ENCODE data around the gene SH3BGR.

The SH3BGR gene

DNA sequence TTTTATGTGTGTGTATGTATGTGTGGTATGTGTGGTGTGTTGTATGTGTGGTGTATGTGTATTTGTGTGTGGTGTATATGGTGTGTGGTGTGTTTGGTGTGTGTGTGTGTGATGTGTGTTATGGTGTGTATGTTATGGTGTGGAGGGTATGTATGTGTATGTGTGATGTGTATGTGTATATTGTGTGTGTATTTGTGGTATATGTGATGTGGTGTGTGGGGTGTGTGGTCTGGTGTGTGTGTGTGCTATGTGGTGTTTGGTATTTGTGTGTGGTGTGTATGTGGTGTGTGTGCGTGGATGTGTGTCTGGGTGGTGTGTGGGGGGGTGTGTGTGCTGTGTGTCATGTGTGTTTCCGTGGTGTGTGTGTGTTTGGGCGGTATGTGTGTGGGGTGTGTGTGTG, 59.3 kb downstream of the SH3BGR start:
- no peak for DNase-seq

- no peak for DNase-seq
Observed at GRCh38 chr21:39513735-39514134, 62.0 kb downstream of the SH3BGR start.

DNA sequence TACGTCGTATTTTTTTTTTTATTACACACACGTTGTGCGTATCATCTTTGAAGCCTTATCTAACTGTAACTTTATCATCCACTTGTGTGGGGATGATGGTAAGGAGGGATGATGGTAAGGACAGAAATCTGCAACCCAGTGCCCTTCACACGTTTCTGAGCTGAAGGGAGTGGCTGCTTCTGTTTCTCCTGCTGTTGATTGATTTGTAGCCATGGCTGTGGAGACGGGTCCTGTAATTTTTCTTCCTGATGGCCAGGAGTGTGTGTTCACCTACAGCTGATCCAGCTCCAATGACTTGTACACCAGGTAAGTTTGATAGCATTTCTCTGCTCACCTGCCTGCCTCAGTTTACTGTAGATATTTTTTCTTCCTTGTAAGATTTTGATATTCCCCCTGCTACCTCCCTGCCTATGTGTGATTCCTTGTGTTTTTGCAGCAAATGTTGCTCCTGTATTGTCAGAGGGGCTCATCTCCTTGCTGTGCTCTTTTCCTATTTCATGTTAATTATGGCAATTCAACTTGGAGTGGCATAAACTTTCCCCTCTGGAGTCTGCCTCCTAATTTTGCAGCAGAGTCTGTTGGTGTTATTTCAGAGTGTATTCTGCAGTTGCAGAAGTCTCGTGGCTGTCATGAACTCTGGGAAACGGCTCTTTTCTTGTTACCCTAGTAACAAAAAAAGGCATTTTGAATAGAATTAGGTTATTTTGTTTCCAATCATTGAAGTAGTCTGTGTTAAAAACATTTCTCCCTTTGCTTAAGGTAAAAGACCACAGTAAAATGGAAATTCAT, 64.1 kb downstream of the SH3BGR start:
- DNase-seq: no peak

DNA sequence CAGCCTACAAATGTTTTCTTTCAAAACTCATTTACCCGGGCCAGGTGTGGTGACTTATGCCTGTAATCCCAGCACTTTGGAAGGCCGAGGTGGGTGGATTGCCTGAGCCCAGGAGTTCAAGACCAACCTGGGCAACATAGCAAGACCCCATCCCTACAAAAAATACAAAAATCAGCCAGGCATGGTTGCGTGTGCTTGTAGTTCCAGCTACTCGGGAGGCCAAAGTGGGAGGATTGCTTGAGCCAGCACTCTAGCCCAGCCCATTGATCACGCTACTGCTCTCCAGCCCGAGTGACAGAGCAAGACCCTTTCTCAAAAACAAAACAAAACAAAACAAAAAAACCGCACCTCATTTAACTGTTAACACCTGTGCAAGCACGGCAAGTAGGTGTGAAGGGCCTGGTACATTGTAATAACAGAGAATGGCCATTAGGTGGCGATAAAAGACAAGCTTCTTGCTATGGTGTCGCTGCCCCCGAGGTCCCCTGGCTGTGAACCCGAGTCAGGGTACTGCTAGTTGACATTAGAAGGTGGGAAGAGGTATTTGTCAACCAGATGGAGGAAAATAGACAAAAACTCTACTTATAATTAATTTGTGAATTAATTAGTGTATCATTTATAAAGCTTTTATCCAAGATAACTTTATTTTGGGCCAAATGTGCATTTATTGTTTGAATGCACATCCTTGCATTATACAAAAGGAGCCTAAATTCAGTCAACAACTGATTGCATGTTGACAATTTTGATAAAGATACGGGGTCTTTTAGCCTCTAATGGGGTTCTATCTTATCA, 66.5 kb downstream of the SH3BGR start:
- DNase-seq: peak in 25 of 56 donors; percentile 8 to 56 (median 18)

- DNase-seq: no peak
Observed at GRCh38 chr21:39518847-39519210, 67.1 kb downstream of the SH3BGR start.

- DNase-seq: no peak
Observed at GRCh38 chr21:39519835-39520234, 68.1 kb downstream of the SH3BGR start.

- peak in 5 of 56 donors; percentile 3 to 41 (median 11) for DNase-seq
Observed at GRCh38 chr21:39523399-39523798, 71.6 kb downstream of the SH3BGR start.

- DNase-seq: no peak
Observed at GRCh38 chr21:39523915-39524314, 72.1 kb downstream of the SH3BGR start.

DNA sequence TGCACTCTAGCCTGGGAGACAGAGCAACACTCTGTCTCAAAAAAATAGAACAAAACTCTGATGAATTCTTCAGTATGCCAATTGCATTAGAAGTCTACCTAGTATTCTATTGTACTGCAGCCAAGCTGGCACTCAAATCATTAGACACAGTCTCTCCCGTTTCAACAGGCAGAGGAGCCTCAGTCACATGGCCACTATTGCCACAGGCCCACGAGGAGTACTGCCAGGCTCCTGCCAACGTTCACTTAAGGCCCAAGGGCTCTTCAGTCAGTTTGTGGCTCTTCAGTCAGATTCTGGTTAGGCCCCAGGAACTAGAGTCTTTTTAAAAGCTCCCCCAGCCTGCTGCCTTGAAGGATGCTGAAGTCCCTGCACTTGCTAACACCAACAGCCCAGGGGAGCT, 73.4 kb downstream of the SH3BGR start:
- peak in 1 of 56 donors; percentile 5 for DNase-seq

- DNase-seq: no peak
Observed at GRCh38 chr21:39525601-39526000, 73.8 kb downstream of the SH3BGR start.

DNA sequence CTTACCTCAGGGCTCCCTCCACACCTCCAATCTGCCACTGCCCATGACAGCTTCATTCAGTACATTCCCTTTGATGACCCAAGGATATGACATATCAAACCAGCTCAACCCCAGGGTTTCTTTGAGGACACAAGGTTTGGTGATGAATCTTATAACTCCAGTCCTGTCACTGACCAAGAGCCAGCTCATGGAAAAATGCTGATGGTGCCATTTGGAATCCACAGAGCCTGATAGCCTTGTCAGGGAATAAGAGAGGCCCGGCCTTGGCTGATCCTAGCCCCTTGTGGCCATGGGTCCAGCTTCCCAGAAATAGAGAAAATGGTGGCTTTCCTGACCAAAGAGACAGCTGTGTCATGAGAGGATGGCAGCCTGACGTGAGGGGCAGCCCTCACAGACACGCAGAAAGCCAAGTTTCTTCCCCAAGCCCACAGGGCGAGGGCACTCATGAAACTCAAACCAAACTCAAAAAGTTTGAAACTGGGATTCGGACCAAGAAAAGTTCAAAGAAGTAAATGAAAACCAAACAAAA, 75.4 kb downstream of the SH3BGR start:
- no peak for DNase-seq

DNA sequence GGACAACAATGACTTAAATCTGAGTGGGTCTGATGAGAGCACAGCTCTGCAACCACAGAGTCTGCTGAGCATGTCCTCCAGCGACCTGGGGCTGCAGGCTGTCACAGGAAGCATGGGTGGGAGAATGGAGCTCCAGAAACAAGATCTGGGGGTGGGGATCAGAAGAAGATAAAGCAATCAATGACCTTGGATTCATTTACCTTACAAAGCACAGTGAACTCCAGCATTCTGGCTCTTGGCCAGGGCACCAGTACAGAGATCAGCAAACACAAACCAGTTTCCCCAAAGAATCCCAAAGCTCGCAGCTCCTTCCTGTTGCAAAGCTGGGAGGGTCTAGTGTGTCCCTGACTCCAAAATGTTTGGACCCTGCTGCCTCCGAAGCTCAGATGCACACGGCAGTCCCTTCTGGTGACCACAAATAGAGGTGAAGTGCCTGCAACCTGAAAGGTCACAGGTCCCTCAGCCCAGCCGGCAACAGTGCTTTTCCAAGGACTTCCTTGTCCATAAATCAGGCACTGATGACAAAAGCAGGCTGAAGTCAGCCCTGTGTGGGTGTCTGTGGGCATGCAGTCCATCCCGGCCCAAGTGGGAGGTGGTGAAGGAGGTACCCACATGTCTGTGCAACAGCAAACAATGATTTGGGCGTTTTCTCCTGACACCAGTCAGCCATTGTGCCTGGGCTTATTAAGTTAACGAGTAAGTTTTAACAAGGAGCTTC, 76.1 kb downstream of the SH3BGR start:
- DNase-seq: no peak

DNA sequence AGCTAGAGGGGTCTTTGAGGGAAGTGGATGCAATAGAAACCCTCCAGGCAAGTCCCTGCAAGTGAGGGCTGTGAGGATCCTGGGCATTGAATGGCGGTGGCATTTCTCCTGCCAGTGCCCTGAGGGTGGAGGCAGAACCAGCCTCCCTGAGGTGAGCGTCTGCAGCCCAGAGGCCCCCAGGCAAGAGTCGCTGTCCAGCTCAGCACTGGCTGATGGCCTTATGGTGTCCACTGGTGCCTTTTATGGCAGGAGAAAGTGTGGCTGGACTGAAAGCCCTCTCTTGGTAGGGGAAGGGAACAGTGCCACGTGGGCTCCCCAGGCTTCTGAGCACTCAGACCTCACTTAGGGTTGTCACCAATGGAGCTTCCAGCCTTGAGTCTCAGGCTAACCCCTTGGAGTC, 77.3 kb downstream of the SH3BGR start:
- DNase-seq: no peak

GRCh38 chr21:39531064-39531463, 79.3 kb downstream of the SH3BGR start:
- DNase-seq: no peak

DNA sequence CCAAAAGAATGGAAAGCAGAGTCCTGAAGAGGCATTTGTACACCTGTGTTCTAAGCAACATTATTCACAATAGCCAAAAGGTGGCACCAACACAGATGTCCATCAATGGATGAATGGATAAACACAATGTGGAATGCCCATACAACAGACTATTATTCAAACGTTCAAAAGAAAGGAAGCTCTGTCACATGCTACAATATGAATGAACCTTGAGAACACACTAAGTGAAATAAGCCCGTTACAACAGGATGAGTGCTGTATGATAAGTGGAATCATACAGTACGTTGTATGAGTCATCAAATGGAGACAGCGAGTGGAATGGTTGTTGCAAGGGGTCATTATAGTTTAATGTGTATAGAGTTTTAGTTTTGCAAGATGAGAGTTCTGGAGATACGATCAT, 80.1 kb downstream of the SH3BGR start:
- DNase-seq: no peak

DNA sequence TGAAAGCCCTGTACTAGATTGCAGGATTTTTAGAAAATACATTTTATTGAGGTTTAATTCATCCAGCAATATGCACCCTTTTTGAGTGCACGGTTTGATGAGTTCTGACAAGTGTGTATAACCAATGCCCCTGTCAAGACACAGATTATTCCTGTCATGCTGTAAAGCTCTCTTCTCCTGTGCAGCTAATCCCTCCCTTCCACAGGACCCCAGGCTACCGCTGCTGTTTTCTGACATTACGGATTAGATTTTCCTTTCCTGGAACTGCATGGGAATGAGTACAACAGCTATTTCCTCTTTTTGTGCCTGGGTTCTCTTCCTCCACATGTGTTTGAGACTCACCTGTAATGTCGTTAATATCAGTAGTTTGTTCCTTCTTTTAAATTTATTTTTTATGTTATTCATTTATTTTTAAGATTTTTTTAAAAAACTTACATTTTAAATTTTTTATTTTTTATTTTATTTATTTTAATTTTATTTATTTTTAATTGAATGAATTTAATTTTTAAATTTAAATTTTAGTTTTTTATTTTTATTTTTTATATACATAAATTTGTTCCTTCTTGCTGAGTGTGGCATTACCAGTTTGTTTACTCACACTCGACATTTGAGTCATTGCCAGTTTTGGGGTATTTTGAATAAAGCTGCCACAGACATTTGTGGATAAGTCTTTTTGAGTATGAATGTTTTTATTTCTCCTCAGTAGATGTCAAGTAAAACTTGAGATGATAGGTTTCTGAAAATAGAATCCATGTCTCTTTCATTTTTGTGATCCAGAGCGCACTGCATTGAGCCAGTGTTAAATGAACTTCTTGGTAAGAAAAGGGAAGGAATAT, 82.0 kb downstream of the SH3BGR start:
- no peak for DNase-seq

- no peak for DNase-seq
Observed at GRCh38 chr21:39535646-39536437, 84.1 kb downstream of the SH3BGR start.

GRCh38 chr21:39536835-39537234, 85.1 kb downstream of the SH3BGR start:
- no peak for DNase-seq

- DNase-seq: no peak
Observed at GRCh38 chr21:39537571-39537970, 85.8 kb downstream of the SH3BGR start.

DNA sequence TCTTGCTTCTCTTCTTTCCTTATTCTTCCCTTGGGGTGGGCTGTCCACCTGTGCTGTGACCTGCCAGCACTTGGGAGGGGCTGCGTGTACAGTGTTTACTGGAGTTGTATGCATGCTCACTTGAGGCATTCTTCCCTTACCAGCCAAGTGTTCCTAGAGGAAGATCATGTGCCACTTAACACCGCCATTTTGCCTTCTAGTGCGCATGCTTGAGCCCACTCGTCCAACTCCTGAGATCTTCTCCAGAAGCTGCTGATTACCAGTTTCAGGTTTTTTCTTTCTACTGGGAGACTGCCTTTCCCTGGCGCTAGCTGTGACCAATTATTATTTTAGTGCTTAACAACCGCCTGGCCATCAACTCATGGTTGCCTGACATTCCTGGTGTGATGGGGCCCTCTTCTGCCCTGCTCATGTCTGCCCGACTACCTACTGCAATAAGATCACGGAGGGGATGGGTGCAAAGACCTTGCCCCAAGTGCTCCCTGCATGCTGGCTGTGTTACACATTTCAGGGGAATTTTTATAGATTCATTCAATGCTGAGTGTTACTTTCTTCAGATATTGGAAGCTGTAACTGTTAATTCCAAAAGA, 86.8 kb downstream of the SH3BGR start:
- DNase-seq: no peak

Measured in amygdala (tissue), 56 donors.